HEK293 (cell line): ENCODE measurements around the gene ICE2.

ENCODE experiments used
- BCL11A ChIP-seq: fragments of 450-650 bp; formaldehyde crosslinking; IDR thresholded peaks from 2 replicates; pipeline ENCODE4 v1.5.1; 2016; ENCODE audit warnings: low read depth, missing biosample characterization, missing genetic modification characterization
- EGR2 ChIP-seq: fragments of 450-650 bp; formaldehyde crosslinking; IDR thresholded peaks from 2 replicates; pipeline ENCODE4 v1.5.1; 2016; ENCODE audit warnings: low read depth, missing biosample characterization, missing genetic modification characterization
- GLIS2 ChIP-seq: fragments of 450-650 bp; formaldehyde crosslinking; IDR thresholded peaks from 2 replicates; pipeline ENCODE4 v1.5.1; 2016; ENCODE audit warnings: missing biosample characterization, missing genetic modification characterization
- HOXA7 ChIP-seq: sonication (generic); formaldehyde crosslinking; IDR thresholded peaks from 2 replicates; pipeline ENCODE4 v1.8.1; 2022; ENCODE audit warnings: missing genetic modification reagents, borderline replicate concordance
- HOXD13 ChIP-seq: sonication (generic); formaldehyde crosslinking; IDR thresholded peaks from 2 replicates; pipeline ENCODE4 v1.8.0; 2022; ENCODE audit warnings: missing genetic modification reagents, borderline replicate concordance
- KLF8 ChIP-seq: fragments of 450-650 bp; formaldehyde crosslinking; IDR thresholded peaks from 2 replicates; pipeline ENCODE4 v1.5.1; 2016; ENCODE audit warnings: missing biosample characterization, missing genetic modification characterization
- MZF1 ChIP-seq: fragments of 450-650 bp; formaldehyde crosslinking; IDR thresholded peaks from 2 replicates; pipeline ENCODE4 v1.5.1; 2017; ENCODE audit warnings: missing biosample characterization, missing genetic modification characterization, borderline replicate concordance
- TCF7L2 ChIP-seq: IDR thresholded peaks from 2 replicates; pipeline ENCODE4 v1.6.1; 2011; ENCODE audit warnings: low read depth, mild to moderate bottlenecking, inconsistent platforms, low read length, moderate library complexity, borderline replicate concordance
- YY1 ChIP-seq: fragments of 450-650 bp; formaldehyde crosslinking; IDR thresholded peaks from 2 replicates; pipeline ENCODE4 v1.5.1; 2018; ENCODE audit warnings: missing biosample characterization, missing genetic modification characterization
- ZBTB10 ChIP-seq: fragments of 450-650 bp; formaldehyde crosslinking; IDR thresholded peaks from 2 replicates; pipeline ENCODE4 v1.5.1; 2016; ENCODE audit warnings: missing biosample characterization, missing genetic modification characterization
- ZBTB21 ChIP-seq: fragments of 450-650 bp; formaldehyde crosslinking; IDR thresholded peaks from 2 replicates; pipeline ENCODE4 v1.5.1; 2017; ENCODE audit warnings: missing biosample characterization, missing genetic modification characterization
- ZBTB26 ChIP-seq: fragments of 450-650 bp; formaldehyde crosslinking; optimal IDR thresholded peaks from 2 replicates; pipeline ENCODE3; 2016; ENCODE audit warnings: missing biosample characterization, mild to moderate bottlenecking, missing genetic modification characterization
- ZFP3 ChIP-seq: fragments of 450-650 bp; formaldehyde crosslinking; IDR thresholded peaks from 2 replicates; pipeline ENCODE4 v1.5.1; 2016; ENCODE audit warnings: low read depth, missing biosample characterization, missing genetic modification characterization
- ZFP41 ChIP-seq: fragments of 450-650 bp; formaldehyde crosslinking; IDR thresholded peaks from 2 replicates; pipeline ENCODE4 v1.5.1; 2016; ENCODE audit warnings: missing biosample characterization, missing genetic modification characterization, borderline replicate concordance
- ZNF19 ChIP-seq: fragments of 450-650 bp; formaldehyde crosslinking; IDR thresholded peaks from 2 replicates; pipeline ENCODE4; 2016; ENCODE audit warnings: missing biosample characterization, missing genetic modification characterization, low read depth
- ZNF202 ChIP-seq: fragments of 450-650 bp; formaldehyde crosslinking; IDR thresholded peaks from 2 replicates; pipeline ENCODE4 v1.5.1; 2016; ENCODE audit warnings: missing biosample characterization, missing genetic modification characterization, borderline replicate concordance
- ZNF221 ChIP-seq: fragments of 450-650 bp; formaldehyde crosslinking; IDR thresholded peaks from 2 replicates; pipeline ENCODE4 v1.5.1; 2017; ENCODE audit warnings: missing biosample characterization, missing genetic modification characterization, borderline replicate concordance
- ZNF292 ChIP-seq: fragments of 450-650 bp; formaldehyde crosslinking; IDR thresholded peaks from 2 replicates; pipeline ENCODE4 v1.5.1; 2016; ENCODE audit warnings: low read depth, missing biosample characterization, missing genetic modification characterization, borderline replicate concordance
- ZNF311 ChIP-seq: fragments of 450-650 bp; formaldehyde crosslinking; IDR thresholded peaks from 2 replicates; pipeline ENCODE4 v1.5.1; 2017; ENCODE audit warnings: missing biosample characterization, missing genetic modification characterization, borderline replicate concordance
- ZNF354C ChIP-seq: fragments of 450-650 bp; formaldehyde crosslinking; IDR thresholded peaks from 2 replicates; pipeline ENCODE4 v1.5.1; 2016; ENCODE audit warnings: missing biosample characterization, missing genetic modification characterization, low read depth, borderline replicate concordance
- ZNF362 ChIP-seq: fragments of 450-650 bp; formaldehyde crosslinking; IDR thresholded peaks from 2 replicates; pipeline ENCODE4 v1.5.1; 2016; ENCODE audit warnings: missing biosample characterization, missing genetic modification characterization
- ZNF37A ChIP-seq: fragments of 450-650 bp; IDR thresholded peaks from 2 replicates; pipeline ENCODE4 v1.5.1; 2018; ENCODE audit warnings: missing biosample characterization, missing genetic modification characterization
- ZNF501 ChIP-seq: fragments of 450-650 bp; formaldehyde crosslinking; IDR thresholded peaks from 2 replicates; pipeline ENCODE4 v1.5.1; 2016; ENCODE audit warnings: missing biosample characterization, missing genetic modification characterization
- ZNF530 ChIP-seq: fragments of 450-650 bp; formaldehyde crosslinking; IDR thresholded peaks from 2 replicates; pipeline ENCODE4 v1.5.1; 2016; ENCODE audit warnings: low read depth, missing biosample characterization, missing genetic modification characterization
- ZNF571 ChIP-seq: fragments of 450-650 bp; formaldehyde crosslinking; IDR thresholded peaks from 2 replicates; pipeline ENCODE4 v1.5.0; 2017; ENCODE audit warnings: missing biosample characterization, missing genetic modification characterization
- ZNF660 ChIP-seq: fragments of 450-650 bp; IDR thresholded peaks from 2 replicates; pipeline ENCODE4 v1.5.1; 2018; ENCODE audit warnings: missing biosample characterization, mild to moderate bottlenecking, missing genetic modification characterization
- ZNF707 ChIP-seq: fragments of 450-650 bp; formaldehyde crosslinking; IDR thresholded peaks from 2 replicates; pipeline ENCODE4 v1.5.1; 2016; ENCODE audit warnings: missing biosample characterization, missing genetic modification characterization
- ZNF76 ChIP-seq: fragments of 450-650 bp; formaldehyde crosslinking; IDR thresholded peaks from 2 replicates; pipeline ENCODE4; 2016; ENCODE audit warnings: low read depth, missing biosample characterization, missing genetic modification characterization, borderline replicate concordance
- ZNF830 ChIP-seq: fragments of 450-650 bp; IDR thresholded peaks from 2 replicates; pipeline ENCODE4 v1.5.0; 2018; ENCODE audit warnings: missing biosample characterization, missing genetic modification characterization, low read depth, mild to moderate bottlenecking, moderate library complexity
- ZNF843 ChIP-seq: fragments of 450-650 bp; formaldehyde crosslinking; IDR thresholded peaks from 2 replicates; pipeline ENCODE4 v1.5.1; 2016; ENCODE audit warnings: missing biosample characterization, missing genetic modification characterization
- ZSCAN18 ChIP-seq: fragments of 450-650 bp; formaldehyde crosslinking; IDR thresholded peaks from 2 replicates; pipeline ENCODE4 v1.5.1; 2016; ENCODE audit warnings: missing biosample characterization, missing genetic modification characterization
- ZSCAN30 ChIP-seq: fragments of 450-650 bp; IDR thresholded peaks from 2 replicates; pipeline ENCODE4 v1.5.1; 2018; ENCODE audit warnings: missing biosample characterization, mild to moderate bottlenecking, missing genetic modification characterization, moderate library complexity
- TF ChIP-seq, protein P1 (sequence below): fragments of 450-650 bp; formaldehyde crosslinking; IDR thresholded peaks from 2 replicates; pipeline ENCODE4 v1.5.1; 2016; ENCODE audit warnings: missing biosample characterization, missing genetic modification characterization, borderline replicate concordance

ICE2 gene

GRCh38 chr15:60396958-60397771 lies 81.8 kb downstream of the ICE2 start (continued):
- TF ChIP-seq ZBTB10 (tag by site-specific recombination) (peak; percentile 78), ZNF202 (tag by site-specific recombination) (no peak), ZBTB21 (tag by site-specific recombination) (no peak), ZNF221 (tag by site-specific recombination) (no peak), EGR2 (tag by site-specific recombination) (no peak), KLF8 (tag by site-specific recombination) (peak; percentile 53; the same call in 1 of the 2 replicates), ZNF660 (no peak), ZNF530 (tag by site-specific recombination) (no peak), ZNF354C (tag by site-specific recombination) (no peak), ZFP3 (tag by site-specific recombination) (no peak), ZNF311 (no peak), ZNF501 (0 out of 2 replicates have a peak, but pooled peaks have one; percentile 39), GLIS2 (tag by site-specific recombination) (peak; percentile 79), YY1 (tag by site-specific recombination) (peak; percentile 48; the same call in 1 of the 2 replicates), BCL11A (tag by site-specific recombination) (no peak), ZBTB26 (tag by site-specific recombination) (no peak), ZFP41 (tag by site-specific recombination) (no peak), TCF7L2 (no peak), ZSCAN18 (tag by site-specific recombination) (no peak), ZNF37A (tag by site-specific recombination) (no peak), MZF1 (tag by site-specific recombination) (no peak), ZNF292 (tag by site-specific recombination) (no peak), ZNF571 (tag by site-specific recombination) (no peak), ZSCAN30 (no peak), ZNF19 (tag by site-specific recombination) (no peak), ZNF843 (tag by site-specific recombination) (no peak), ZNF362 (tag by site-specific recombination) (no peak), ZNF707 (tag by site-specific recombination) (no peak), ZNF76 (peak; percentile 51; the same call in 1 of the 2 replicates), HOXD13 (no peak), ZNF830 (tag by site-specific recombination) (no peak), HOXA7 (CRISPR knock-in tag) (no peak)
- TF ChIP-seq, protein P1, sequence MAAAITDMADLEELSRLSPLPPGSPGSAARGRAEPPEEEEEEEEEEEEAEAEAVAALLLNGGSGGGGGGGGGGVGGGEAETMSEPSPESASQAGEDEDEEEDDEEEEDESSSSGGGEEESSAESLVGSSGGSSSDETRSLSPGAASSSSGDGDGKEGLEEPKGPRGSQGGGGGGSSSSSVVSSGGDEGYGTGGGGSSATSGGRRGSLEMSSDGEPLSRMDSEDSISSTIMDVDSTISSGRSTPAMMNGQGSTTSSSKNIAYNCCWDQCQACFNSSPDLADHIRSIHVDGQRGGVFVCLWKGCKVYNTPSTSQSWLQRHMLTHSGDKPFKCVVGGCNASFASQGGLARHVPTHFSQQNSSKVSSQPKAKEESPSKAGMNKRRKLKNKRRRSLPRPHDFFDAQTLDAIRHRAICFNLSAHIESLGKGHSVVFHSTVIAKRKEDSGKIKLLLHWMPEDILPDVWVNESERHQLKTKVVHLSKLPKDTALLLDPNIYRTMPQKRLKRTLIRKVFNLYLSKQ (tag by site-specific recombination), result no peak
